ENCODE measurements around the gene STRN4. TPM values are rescaled to one million over a fixed set of nuclear protein-coding genes. Genes with fewer than 3 reads are reported as not detected.
A peak's percentile ranks its signal among the peaks of the same experiment; 100 is the strongest.

The STRN4 gene
- total RNA-seq, 1 donor from 2014 or later = 138 TPM

GRCh38 chr19:46689358-46689757, 56.9 kb downstream of the STRN4 start:
- H3K4me3 Mint-ChIP-seq = no peak overlapping the region
- no peak overlapping the region for H3K27ac Mint-ChIP-seq (ENCODE audit: unreplicated experiment)
- TF ChIP-seq CTCF (conservative IDR thresholded peaks at IDR 0.05) = no peak
- H3K9me3 Mint-ChIP-seq = no peaks in the 10 kb centered on the region
- no peaks in the 10 kb centered on the region for H3K4me1 Mint-ChIP-seq
- H3K36me3 Mint-ChIP-seq (ENCODE audit: low read depth) = peaks cover 34% of the 10 kb centered on the region
- no peaks in the 10 kb centered on the region for H3K27me3 Mint-ChIP-seq (ENCODE audit: low read depth)
- DNase-seq (ENCODE audit: low read depth, low spot score) = no peak

GRCh38 chr19:46687438-46688145, 58.7 kb downstream of the STRN4 start:
- Mint-ChIP-seq H3K36me3 (ENCODE audit: low read depth) (peaks cover 34% of the 10 kb centered on the region), H3K27ac (ENCODE audit: unreplicated experiment) (no peak overlapping the region), H3K27me3 (ENCODE audit: low read depth) (no peaks in the 10 kb centered on the region), H3K9me3 (no peaks in the 10 kb centered on the region), H3K4me1 (no peaks in the 10 kb centered on the region), H3K4me3 (no peak overlapping the region)
- no peak for TF ChIP-seq CTCF (conservative IDR thresholded peaks at IDR 0.05)
- DNase-seq (ENCODE audit: low read depth, low spot score) = no peak

- Mint-ChIP-seq H3K27me3 (ENCODE audit: low read depth) (no peaks in the 10 kb centered on the region), H3K4me1 (no peaks in the 10 kb centered on the region), H3K9me3 (no peaks in the 10 kb centered on the region), H3K27ac (ENCODE audit: unreplicated experiment) (no peak overlapping the region), H3K4me3 (no peak overlapping the region), H3K36me3 (ENCODE audit: low read depth) (peaks cover 13% of the 10 kb centered on the region)
- no peak for DNase-seq (ENCODE audit: low read depth, low spot score)
- no peak for TF ChIP-seq CTCF (conservative IDR thresholded peaks at IDR 0.05)
Measured at GRCh38 chr19:46685189-46685588, 61.1 kb downstream of the STRN4 start.

GRCh38 chr19:46678110-46678732, 68.0 kb downstream of the STRN4 start:
- no peak for DNase-seq (ENCODE audit: low read depth, low spot score)
- Mint-ChIP-seq H3K9me3 (no peaks in the 10 kb centered on the region), H3K4me1 (no peaks in the 10 kb centered on the region), H3K4me3 (no peak overlapping the region), H3K36me3 (ENCODE audit: low read depth) (peaks cover 19% of the 10 kb centered on the region), H3K27ac (ENCODE audit: unreplicated experiment) (peak overlapping the region; percentile 78), H3K27me3 (ENCODE audit: low read depth) (no peaks in the 10 kb centered on the region)
- TF ChIP-seq CTCF (conservative IDR thresholded peaks at IDR 0.05) = no peak

GRCh38 chr19:46674416-46675178, 71.7 kb downstream of the STRN4 start:
- TF ChIP-seq CTCF (conservative IDR thresholded peaks at IDR 0.05) = no peak
- H3K4me1 Mint-ChIP-seq = no peaks in the 10 kb centered on the region
- H3K9me3 Mint-ChIP-seq = no peaks in the 10 kb centered on the region
- H3K4me3 Mint-ChIP-seq = no peak overlapping the region
- peaks cover 13% of the 10 kb centered on the region for H3K36me3 Mint-ChIP-seq (ENCODE audit: low read depth)
- no peaks in the 10 kb centered on the region for H3K27me3 Mint-ChIP-seq (ENCODE audit: low read depth)
- H3K27ac Mint-ChIP-seq (ENCODE audit: unreplicated experiment) = no peak overlapping the region
- no peak for DNase-seq (ENCODE audit: low read depth, low spot score)
